Measurements from ENCODE around the gene OR4A15.

The OR4A15 gene

GRCh38 chr11:55367674-55368073 is at the start of gene OR4A15:
Gene OR4A15 (plus strand): TSS chr11:55367974. CDS start chr11:55367974, 0 bp downstream.
- no peak for DNase-seq

- DNase-seq = no peak
These were observed 43.3 kb upstream of the OR4A15 start for GRCh38 chr11:55324500-55324899.

- DNase-seq = no peak
These were observed 24.9 kb upstream of the OR4A15 start, which contains the start of gene OR4A16 for GRCh38 chr11:55342901-55343300. Gene OR4A16 (plus strand): TSS chr11:55343201. CDS start chr11:55343201, 0 bp downstream.

- DNase-seq = no peak
These were observed 22.5 kb upstream of the OR4A15 start for GRCh38 chr11:55345306-55345705.

GRCh38 chr11:55349032-55349431 is 18.7 kb upstream of the OR4A15 start:
- no peak for DNase-seq

GRCh38 chr11:55357560-55358184 is 10.1 kb upstream of the OR4A15 start:
- no peak for DNase-seq

GRCh38 chr11:55401011-55401410 is 33.2 kb downstream of the OR4A15 start:
- no peak for DNase-seq
